Esophagus muscularis mucosa (tissue), 3 donors: ENCODE results near the gene OGFRL1.

ENCODE experiments used
- CTCF ChIP-seq, 3 experiments: fragments of 200-600 bp in 2 of 3; fragments of 450-650 bp in 1 of 3; sonication (generic) in 2 of 3; IDR thresholded peaks; one replicate each; pipeline ENCODE4 v1.5.1; 2017 to 2019; ENCODE audit warnings: antibody characterized with exemption in 3 of 3, mild to moderate bottlenecking in 2 of 3, moderate library complexity in 1 of 3
- POLR2A ChIP-seq: fragments of 450-650 bp; IDR thresholded peaks from one replicate; pipeline ENCODE4 v1.6.1; 2017; ENCODE audit warnings: antibody characterized with exemption, moderate library complexity, mild to moderate bottlenecking, low read depth

DNA sequence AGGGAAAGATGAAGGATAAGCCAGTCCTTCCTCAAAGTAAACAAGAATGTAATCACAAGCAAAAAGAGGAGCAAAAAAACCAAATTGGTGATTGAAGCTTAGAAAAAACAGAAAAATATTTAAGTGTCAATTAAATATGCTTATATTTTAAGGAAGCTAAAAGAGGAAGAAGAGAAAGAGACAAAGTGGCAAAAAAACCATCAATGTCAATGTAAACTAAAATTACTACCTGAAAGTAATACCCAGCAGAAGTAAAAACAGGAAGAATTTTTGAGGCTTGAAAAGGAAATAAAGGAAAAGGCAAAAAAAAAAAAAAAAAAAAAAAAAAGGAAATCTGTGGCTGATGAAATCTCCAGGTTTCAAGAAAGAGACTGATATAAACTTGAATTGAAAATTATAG lies 36.2 kb upstream of the OGFRL1 start:
- TF ChIP-seq POLR2A (no peak), CTCF (IDR thresholded peaks at IDR 0.05) (no peak)
